ENCODE results near the gene POM121.
"Not testable (repeated sequence)": the region's sequence is repeated elsewhere in the genome, so short reads cannot be mapped to it uniquely, and the experiment has no call there.

POM121 gene

GRCh38 chr7:72997887-72998468 is 73.1 kb downstream of the POM121 start:
- not testable (repeated sequence) for DNase-seq (ENCODE audit: low read depth)
